GM18526 (cell line): ENCODE data around the gene UNC13A.

Experiments
- POLR2A ChIP-seq: IDR thresholded peaks from 3 replicates; pipeline ENCODE4 v1.6.1; 2011; ENCODE audit not compliant: insufficient read length; ENCODE audit errors: extremely low read depth

UNC13A gene

DNA sequence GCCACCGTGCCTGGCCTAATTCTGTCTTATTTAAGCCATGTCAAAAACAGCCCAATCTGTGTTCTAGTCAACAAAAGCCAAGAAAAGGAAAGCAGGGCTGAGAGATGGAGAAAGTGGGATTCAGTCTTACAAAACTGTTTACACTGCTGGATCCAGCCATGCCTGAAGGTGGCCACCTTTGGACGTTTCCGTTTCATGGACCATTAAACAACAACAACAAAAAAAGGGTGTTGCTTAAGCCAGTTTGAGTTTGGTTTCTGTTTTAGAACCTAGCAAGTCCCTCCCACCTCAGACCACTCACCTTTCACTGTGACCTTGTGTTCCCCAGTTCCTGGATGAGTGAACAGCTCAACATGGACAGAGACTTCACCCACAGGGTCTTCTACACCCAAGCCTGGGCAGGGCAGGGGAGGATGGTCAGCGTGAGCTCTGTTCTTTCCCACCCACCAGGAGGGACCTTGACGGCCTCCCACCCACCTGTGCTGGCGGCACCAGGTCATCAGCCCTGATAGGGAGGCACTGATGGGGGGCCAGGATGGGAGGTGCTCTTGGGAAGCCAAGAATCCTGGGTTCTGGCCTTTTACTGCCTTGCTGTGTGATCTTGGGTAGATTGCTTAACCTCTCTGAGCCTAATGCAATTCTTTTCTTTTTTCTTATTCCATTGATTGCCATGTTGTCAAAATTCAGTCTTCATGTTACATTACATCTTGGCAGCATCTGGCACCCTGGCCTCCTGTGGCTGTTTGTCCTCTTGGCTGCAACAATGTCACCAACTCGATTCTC, 76.5 kb downstream of the UNC13A start:
- no peak for TF ChIP-seq POLR2A

DNA sequence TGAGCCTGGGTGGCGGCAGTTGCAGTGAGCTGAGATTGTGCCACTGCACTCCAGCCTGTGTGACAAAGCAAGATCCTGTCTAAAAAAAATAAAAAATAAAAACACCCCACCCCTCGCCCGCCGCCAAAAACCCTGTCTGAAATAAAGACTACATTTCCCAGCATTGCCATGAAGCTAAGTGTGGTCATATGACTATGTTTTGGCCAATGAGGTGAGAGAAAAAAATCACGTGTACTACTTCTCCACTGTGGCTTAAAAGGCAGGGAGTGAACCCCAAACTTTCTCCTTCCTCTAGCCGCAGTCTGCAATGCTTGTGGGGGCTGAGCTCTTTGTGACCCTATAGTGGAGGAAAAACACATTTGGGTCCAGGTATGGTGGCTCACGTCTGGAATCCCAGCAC, 77.8 kb downstream of the UNC13A start:
- TF ChIP-seq POLR2A = no peak

DNA sequence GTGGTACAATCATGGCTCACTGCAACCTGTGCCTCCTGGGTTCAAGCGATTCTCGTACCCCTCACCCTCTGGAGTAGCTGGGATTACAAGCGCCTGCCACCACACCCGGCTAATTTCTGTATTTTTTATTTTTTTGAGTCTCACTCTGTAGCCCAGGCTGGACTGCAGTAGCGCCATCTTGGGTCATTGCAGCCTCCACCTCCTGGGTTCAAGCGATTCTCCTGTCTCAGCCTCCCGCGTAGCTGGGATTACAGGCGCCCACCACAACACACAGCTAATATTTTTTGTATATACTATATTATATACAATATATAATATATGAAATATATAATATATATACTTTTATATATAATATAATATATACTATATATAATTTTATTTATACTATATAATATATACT, 80.2 kb downstream of the UNC13A start:
- TF ChIP-seq POLR2A = no peak

DNA sequence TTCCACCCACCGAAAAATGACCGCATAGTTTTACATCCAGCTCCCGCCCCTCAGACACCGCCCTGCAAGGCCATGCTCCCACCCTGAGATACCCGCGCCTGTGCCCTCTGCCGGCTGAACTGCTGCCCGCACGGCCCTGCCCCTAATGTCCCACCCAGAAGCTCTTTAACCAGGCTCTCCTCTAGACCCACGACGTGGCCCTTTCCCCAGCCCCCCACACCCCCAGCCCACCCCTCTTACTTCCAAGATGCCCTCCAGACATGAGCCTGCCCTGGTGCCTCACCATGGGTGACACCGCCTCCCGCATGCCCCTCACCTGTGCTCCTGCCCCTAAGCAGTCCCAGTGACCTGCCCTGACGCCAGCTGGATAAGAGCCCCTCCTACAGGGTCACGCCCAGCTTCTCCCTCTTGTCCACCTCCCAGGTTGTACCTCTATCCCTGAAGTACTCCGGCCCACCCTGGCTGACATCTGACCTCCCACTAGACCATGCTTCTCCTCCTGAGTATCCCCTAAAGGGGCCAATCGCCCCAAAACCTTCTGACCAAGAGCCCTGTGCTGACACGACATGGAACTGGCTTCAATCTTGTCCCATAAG, 81.5 kb downstream of the UNC13A start:
- TF ChIP-seq POLR2A = no peak

DNA sequence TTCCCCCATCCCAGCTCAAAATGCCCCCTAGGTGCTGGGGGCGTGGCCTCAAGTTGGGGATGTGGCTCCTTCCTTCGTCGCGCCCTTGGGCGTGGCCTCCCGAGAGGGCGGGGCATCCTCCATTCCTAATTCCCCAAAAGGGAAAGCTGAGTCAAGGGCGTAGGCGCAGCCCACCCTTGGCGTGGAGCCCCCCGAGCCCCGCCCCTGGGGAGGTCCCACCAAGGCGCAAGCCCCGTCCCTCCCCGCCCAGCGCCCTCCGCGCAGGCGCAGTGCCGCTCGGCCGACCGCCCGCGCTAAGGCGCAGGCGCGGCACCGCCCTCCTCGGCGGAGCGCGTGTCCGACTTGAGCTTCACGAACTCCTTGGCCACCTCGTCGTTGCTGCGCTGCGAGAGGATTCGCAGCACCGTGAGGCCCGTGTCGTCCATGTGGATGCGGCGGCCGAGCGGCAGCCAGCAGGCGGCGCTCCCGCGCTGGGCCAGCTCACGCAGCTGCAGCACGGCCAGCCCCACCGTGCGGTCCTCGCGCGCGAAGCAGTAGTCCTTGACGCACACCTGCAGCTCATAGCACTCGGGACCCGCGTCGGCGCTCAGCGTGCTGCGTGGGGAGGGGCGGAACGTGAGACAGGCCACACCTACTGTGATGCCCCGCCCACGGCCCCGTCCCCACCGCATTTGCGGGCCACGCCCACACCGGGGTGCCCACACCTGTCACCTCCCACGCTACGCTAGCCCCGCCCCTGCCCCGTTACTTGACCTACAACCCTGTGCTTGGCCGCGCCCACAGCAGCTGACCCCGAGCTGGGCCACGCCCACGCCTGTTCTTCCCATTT, 82.2 kb downstream of the UNC13A start:
- peak; percentile 67 for TF ChIP-seq POLR2A

DNA sequence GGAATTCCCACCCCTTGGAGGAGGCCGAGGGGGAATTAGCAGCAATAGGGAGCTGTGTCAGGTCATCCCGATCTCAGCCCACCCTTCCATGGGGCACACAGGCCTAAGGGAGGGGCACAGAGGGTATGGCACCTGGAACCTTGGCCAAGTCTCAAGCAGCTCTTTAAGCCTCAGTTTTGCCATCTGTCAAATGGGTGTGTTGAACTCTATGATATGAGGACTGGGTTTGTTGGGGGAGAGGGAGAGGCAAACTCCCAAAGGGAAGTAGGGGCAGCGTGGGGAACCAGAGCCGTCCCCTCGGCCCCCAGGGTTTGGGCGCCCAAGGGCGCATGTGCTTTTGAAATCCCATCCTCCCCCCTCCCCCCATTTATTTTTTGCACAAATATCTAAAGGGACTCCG, 83.0 kb downstream of the UNC13A start:
- no peak for TF ChIP-seq POLR2A

DNA sequence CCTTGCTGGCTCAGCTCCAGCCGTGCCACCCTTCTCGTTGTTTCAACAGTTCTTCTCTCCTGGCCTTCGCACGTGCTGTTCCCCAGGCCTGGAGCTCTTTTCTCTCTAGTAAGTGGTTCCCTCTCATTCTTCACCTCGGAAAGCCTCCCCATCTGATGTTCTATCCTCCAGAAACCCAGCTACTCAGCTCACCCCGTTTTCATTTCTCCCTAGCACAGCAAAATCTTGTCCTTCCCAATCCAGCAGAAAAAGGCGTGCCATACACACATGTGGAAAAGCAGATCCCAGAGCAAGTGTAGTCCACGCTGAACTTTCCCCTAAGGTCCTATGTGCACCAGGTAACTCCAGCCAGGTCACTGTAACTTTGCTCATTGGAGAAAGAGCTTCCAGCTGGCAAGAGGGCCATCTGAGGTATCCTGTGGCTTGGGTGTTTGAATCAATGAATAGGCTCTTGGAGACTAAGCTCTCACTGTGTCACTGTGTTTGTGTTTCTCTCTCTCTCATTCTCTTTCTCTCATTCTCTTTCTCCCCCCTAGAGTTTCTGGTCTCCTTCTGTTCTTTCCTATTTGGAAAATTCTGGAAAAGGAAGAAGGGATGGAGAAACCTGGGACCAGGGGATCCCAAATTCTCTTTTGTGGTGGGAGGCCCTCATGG, 83.7 kb downstream of the UNC13A start:
- TF ChIP-seq POLR2A = no peak

DNA sequence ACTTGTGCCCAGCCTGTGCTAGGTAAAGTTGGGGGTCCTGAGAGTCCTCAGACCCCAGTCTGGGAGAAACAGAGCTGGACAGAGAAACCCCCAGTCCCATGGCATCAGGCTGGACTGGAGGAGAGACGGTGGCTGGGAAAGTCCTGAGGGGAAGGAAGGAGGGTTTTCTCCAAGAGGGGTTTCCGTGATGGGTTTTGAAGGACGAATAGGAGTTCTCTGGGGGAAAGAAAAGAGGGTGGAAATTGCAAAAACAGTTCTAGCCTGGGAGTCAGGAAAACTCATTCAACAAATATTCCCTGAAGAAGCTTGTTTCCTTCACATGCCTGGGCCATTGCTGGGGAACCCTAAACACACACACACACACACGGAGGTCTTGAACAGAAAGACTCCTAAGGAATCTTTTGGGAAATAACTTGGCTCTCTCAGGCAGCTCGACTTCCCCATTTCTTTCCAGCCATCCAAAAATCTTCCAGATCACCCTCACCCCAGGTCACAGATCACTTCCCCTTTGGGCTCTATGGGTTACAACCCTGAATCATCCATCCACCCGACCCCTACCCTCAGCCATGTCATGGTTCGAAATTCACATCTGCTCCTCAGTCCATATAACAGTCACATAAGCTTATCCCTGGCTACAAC, 85.2 kb downstream of the UNC13A start:
- no peak for TF ChIP-seq POLR2A

DNA sequence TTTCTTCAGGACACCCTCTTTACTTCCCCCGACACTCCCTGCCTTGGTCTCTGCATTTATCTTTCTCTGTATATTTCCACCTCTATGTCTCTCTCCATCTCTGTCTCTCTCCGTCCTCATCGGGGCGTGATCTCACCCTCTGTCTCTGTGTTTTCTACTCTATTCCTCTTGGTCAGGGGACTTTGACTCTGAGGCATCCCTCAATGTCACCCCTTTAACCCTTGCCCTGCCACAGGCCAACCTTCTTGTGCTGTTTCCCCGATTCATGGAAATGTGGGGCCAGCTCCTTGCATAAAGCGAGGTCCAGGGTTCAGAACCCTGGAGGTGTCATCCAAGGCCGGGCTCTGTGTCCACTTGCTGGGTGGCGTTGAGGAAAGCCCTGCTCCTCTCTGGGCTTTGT, 85.9 kb downstream of the UNC13A start:
- TF ChIP-seq POLR2A = no peak

DNA sequence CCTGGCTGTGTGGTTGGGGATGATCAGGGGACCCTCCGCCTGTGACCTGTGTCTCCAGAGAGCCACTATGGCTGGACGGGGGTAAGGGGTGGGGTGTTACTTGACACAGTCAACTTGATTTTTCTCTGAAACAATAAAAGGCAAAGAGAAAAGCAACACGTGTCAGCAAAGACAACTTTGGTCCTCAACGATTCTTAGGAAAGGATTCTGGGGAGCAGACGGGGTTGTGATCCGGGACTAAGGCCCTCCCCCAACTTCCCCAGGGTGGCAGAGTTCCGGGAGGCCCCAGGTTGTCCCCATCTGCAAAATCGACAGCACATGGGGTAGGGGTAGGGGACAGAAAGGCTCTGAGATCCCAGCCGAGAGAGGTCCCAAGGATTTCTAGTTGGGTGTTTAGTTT, 86.5 kb downstream of the UNC13A start:
- TF ChIP-seq POLR2A = no peak

DNA sequence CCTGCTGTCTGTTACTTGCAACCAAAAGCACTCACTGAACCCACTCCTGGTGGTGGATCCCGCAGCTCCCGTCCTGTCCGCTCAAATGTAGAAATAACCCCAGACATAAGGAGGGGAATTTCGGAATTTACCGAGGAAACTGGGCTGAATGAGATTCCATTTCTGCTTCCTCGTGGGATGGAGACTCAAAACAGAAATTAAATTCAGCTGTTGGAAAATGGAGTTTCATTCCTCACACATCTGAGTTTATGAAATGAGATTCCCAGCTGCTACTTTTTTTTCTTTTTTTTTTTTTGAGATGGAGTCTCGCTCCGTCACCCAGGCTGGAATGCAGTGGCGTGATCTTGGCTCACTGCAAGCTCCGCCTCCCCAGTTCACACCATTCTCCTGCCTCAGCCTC, 88.4 kb downstream of the UNC13A start:
- no peak for TF ChIP-seq POLR2A

DNA sequence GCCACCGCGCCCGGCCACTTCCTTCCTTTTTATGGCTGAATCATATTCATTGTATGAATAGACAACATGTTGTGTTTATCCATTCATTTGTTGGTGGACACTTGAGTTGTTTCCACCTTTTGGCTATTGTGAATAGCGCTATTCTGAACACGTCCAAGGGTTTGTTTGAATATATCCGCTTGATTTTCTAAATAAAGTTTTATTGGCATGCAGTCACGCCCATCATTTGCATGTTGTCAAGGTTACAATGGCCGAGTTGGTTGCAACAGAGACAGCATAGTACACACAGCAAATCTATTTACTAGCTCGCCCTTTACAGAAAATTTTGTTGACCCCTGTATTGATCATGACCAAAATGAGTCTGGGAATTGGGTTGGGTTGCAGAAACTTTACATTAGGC, 89.2 kb downstream of the UNC13A start:
- no peak for TF ChIP-seq POLR2A

DNA sequence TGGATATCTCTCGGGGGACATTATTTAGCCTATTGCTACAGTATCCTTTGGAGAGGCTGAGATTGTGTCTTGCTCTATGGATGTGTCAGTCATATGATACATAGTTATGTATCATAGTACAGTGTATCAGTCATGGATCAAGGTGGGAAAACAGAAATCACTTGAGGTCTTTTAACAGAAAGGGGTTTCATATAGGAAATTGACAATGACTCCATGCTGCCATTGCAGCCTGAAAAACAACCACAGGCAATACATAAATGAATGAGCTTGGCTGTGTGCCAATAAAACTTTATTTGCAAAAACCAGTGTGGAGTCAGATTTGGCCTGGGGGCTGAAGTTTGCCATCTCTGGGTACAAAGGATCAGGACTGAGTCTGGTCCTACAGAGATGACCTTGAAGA, 97.3 kb downstream of the UNC13A start:
- no peak for TF ChIP-seq POLR2A

DNA sequence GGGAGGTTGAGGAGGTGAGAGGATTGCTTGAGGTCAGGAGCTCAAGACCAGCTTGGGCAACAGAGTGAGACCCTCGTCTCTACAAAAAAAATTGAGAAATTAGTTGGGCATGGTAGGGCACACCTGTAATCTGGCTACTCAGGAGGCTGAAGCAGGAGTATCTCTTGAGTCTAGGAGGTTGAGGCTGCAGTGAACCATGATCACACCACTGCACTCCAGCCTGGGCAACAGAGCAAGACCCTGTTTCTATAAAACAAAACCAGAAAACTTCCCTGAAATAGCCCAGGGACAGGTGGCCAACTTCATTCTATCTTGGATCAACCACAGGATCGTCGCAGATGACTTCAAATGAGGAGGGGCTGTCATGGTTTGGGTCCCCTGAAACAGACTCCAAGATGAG, 104.0 kb downstream of the UNC13A start:
- TF ChIP-seq POLR2A = no peak

DNA sequence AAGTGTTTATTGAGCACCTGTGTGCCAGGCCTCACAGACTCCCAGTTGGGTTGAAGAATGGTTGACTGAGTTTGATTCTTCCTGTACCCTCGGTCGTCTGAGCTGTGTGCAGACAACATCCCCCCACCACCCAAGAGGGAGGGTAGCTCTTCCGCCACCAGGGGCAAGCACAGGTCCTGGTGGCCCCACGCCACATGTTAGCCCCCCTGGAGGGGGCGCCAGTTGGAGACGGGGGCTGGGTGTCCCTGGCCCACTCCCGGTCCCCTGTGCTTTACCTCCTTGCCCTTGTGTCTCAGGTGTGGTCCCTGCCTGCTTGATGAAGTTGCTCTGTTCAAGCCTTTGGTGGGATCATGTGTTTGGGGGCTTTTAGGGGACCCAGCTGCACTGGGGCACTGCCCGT, 105.5 kb downstream of the UNC13A start:
- no peak for TF ChIP-seq POLR2A
